NCI-H187 (cell line): ENCODE data around the gene DENND5B.
"Not testable (repeated sequence)": the region's sequence is repeated elsewhere in the genome, so short reads cannot be mapped to it uniquely, and the experiment has no call there.

Source experiments
- DNase-seq, 2 experiments: peaks; one replicate each; lab custom pipeline; 2025; lab: John Stamatoyannopoulos, UW

Gene DENND5B

GRCh38 chr12:31506515-31507306, 84.2 kb downstream of the DENND5B start:
- no peak for DNase-seq

GRCh38 chr12:31504625-31505222, 86.2 kb downstream of the DENND5B start:
- DNase-seq = no peak

- DNase-seq = not testable (repeated sequence)
These were observed 89.9 kb downstream of the DENND5B start for GRCh38 chr12:31501014-31501413.

- no peak for DNase-seq
These were observed 91.4 kb downstream of the DENND5B start for GRCh38 chr12:31499567-31499966.

GRCh38 chr12:31498424-31498823, 92.5 kb downstream of the DENND5B start:
- DNase-seq = no peak

GRCh38 chr12:31496257-31496656, 94.7 kb downstream of the DENND5B start:
- DNase-seq = no peak

GRCh38 chr12:31494455-31494854, 96.5 kb downstream of the DENND5B start:
- DNase-seq = no peak

GRCh38 chr12:31492599-31493196, 98.2 kb downstream of the DENND5B start:
- DNase-seq = no peak

- DNase-seq = no peak
These were observed 98.9 kb downstream of the DENND5B start for GRCh38 chr12:31491841-31492598.

GRCh38 chr12:31491241-31491794, 99.6 kb downstream of the DENND5B start:
- DNase-seq = no peak

GRCh38 chr12:31488737-31489338, 102.1 kb downstream of the DENND5B start:
- no peak for DNase-seq

GRCh38 chr12:31485571-31485970, 105.4 kb downstream of the DENND5B start:
- no peak for DNase-seq

GRCh38 chr12:31482816-31483215, 108.1 kb downstream of the DENND5B start:
- no peak for DNase-seq

GRCh38 chr12:31481415-31481814, 109.5 kb downstream of the DENND5B start:
- DNase-seq = no peak

GRCh38 chr12:31479516-31480210, 111.3 kb downstream of the DENND5B start:
- no peak for DNase-seq

- no peak for DNase-seq
These were observed 112.0 kb downstream of the DENND5B start for GRCh38 chr12:31478898-31479297.

GRCh38 chr12:31478425-31478824, 112.5 kb downstream of the DENND5B start:
- DNase-seq = no peak

GRCh38 chr12:31477687-31478086, 113.2 kb downstream of the DENND5B start:
- no peak for DNase-seq

- DNase-seq = no peak
These were observed 114.5 kb downstream of the DENND5B start for GRCh38 chr12:31476437-31476836.

GRCh38 chr12:31475610-31476009, 115.3 kb downstream of the DENND5B start:
- DNase-seq = not testable (repeated sequence)

GRCh38 chr12:31474751-31475150, 116.2 kb downstream of the DENND5B start:
- no peak for DNase-seq
